ENCODE measurements around the gene ITPR1. TPM values are rescaled to one million over a fixed set of nuclear protein-coding genes. Genes with fewer than 3 reads are reported as not detected.

Gene ITPR1
- total and polyA plus RNA-seq, 2 experiments from 2014 or later, result 17.6 to 28.8 TPM

GRCh38 chr3:4826237-4827100, 333.3 kb downstream of the ITPR1 start:
- H3K4me3 ChIP-seq, result no peak overlapping the region
- no peak for DNase-seq (ENCODE audit: low read depth in 1 of 2, low spot score in 1 of 2)
- no peak overlapping the region for H3K27ac ChIP-seq
- peaks cover 22% of the 10 kb centered on the region for H3K4me1 ChIP-seq (ENCODE audit: low read depth)
- no peak for TF ChIP-seq CTCF (IDR thresholded peaks at IDR 0.05; ENCODE audit: low read depth, low read length)
- no peaks in the 10 kb centered on the region for H3K27me3 ChIP-seq
- H3K9me3 ChIP-seq (ENCODE audit: low read depth), result no peaks in the 10 kb centered on the region
- H3K36me3 ChIP-seq, result no peaks in the 10 kb centered on the region

GRCh38 chr3:4827767-4828166, 334.6 kb downstream of the ITPR1 start:
- no peaks in the 10 kb centered on the region for H3K27me3 ChIP-seq
- no peak for DNase-seq (ENCODE audit: low read depth in 1 of 2, low spot score in 1 of 2)
- H3K9me3 ChIP-seq (ENCODE audit: low read depth), result no peaks in the 10 kb centered on the region
- no peak overlapping the region for H3K4me3 ChIP-seq
- no peak overlapping the region for H3K27ac ChIP-seq
- TF ChIP-seq CTCF (IDR thresholded peaks at IDR 0.05; ENCODE audit: low read depth, low read length), result no peak
- peaks cover 22% of the 10 kb centered on the region for H3K4me1 ChIP-seq (ENCODE audit: low read depth)
- H3K36me3 ChIP-seq, result no peaks in the 10 kb centered on the region

GRCh38 chr3:4828279-4829030, 335.3 kb downstream of the ITPR1 start:
- Histone ChIP-seq H3K27ac (no peak overlapping the region), H3K36me3 (no peaks in the 10 kb centered on the region), H3K9me3 (ENCODE audit: low read depth) (no peaks in the 10 kb centered on the region), H3K4me3 (no peak overlapping the region), H3K4me1 (ENCODE audit: low read depth) (peaks cover 22% of the 10 kb centered on the region), H3K27me3 (no peaks in the 10 kb centered on the region)
- DNase-seq (ENCODE audit: low read depth in 1 of 2, low spot score in 1 of 2), result peak in 1 of 2 donors; percentile 79
- TF ChIP-seq CTCF (IDR thresholded peaks at IDR 0.05; ENCODE audit: low read depth, low read length), result no peak

- Histone ChIP-seq H3K27ac (no peak overlapping the region), H3K9me3 (ENCODE audit: low read depth) (no peaks in the 10 kb centered on the region), H3K36me3 (no peaks in the 10 kb centered on the region), H3K4me1 (ENCODE audit: low read depth) (peaks cover 22% of the 10 kb centered on the region), H3K4me3 (no peak overlapping the region), H3K27me3 (no peaks in the 10 kb centered on the region)
- no peak for DNase-seq (ENCODE audit: low read depth in 1 of 2, low spot score in 1 of 2)
- TF ChIP-seq CTCF (IDR thresholded peaks at IDR 0.05; ENCODE audit: low read depth, low read length), result no peak
Measured at GRCh38 chr3:4829031-4829394, 335.9 kb downstream of the ITPR1 start.

- peak overlapping the region; percentile 87 for H3K27ac ChIP-seq
- H3K4me1 ChIP-seq (ENCODE audit: low read depth), result peaks cover 17% of the 10 kb centered on the region
- H3K27me3 ChIP-seq, result no peaks in the 10 kb centered on the region
- TF ChIP-seq CTCF (IDR thresholded peaks at IDR 0.05; ENCODE audit: low read depth, low read length), result no peak
- H3K9me3 ChIP-seq (ENCODE audit: low read depth), result no peaks in the 10 kb centered on the region
- DNase-seq (ENCODE audit: low read depth in 1 of 2, low spot score in 1 of 2), result no peak
- H3K4me3 ChIP-seq, result no peak overlapping the region
- H3K36me3 ChIP-seq, result no peaks in the 10 kb centered on the region
Measured at GRCh38 chr3:4830586-4830914, 337.4 kb downstream of the ITPR1 start.
